Endothelial cell of umbilical vein (primary cell): ENCODE results near the gene TBCD. TPM values are rescaled to one million over a fixed set of nuclear protein-coding genes. Genes with fewer than 3 reads are reported as not detected.

Source experiments
- BruUV-seq: library from RNA; stranded (reverse); fragments of 400-500 nt; replicated peaks from 2 replicates; lab custom pipeline; 2021; lab: Mats Ljungman, UMichigan
- CTCF ChIA-PET: fragments of 300-600, 350-600 bp; sonication (Branson Sonifier 250); formaldehyde crosslinking; loops from one replicate; lab custom pipeline; 2021; ENCODE audit warnings: antibody characterized with exemption, inconsistent platforms; lab: Charles Lee
- POLR2A ChIA-PET: fragments of 300-600, 350-600 bp; sonication (Branson Sonifier 250); formaldehyde crosslinking; loops from one replicate; lab custom pipeline; 2021; ENCODE audit warnings: antibody characterized with exemption, inconsistent platforms; lab: Charles Lee
- DNase-seq: peaks from one replicate; pipeline ENCODE4 v3.0.0-alpha.2; 2011; ENCODE audit warnings: low read depth, low spot score
- FAIRE-seq: peaks from 2 replicates; lab custom pipeline; 2011; peaks lifted over from hg19 to GRCh38; lab: Jason Lieb, UNC
- H2AFZ ChIP-seq: 2 replicates; pipeline ENCODE4 v1.6.0; 2012; ENCODE audit warnings: low read depth, low read length, control low read depth, inconsistent platforms
- H3K27ac ChIP-seq: 2 replicates; pipeline ENCODE4 v1.5.1; 2011; ENCODE audit warnings: low read depth, mild to moderate bottlenecking, control low read depth, low read length, moderate library complexity; ENCODE audit not compliant: insufficient read depth
- H3K27me3 ChIP-seq, 2 experiments: 2 replicates each; pipeline versions ENCODE4 v1.6.0 to v1.6.1; 2011; ENCODE audit warnings: low read length in 2 of 2, mixed read lengths in 1 of 2; ENCODE audit not compliant: control insufficient read depth in 2 of 2, insufficient read depth in 2 of 2
- H3K36me3 ChIP-seq, 2 experiments: 2 replicates in 1 of 2; 3 replicates in 1 of 2; pipeline ENCODE4 v1.5.1; 2011; ENCODE audit warnings: low read length in 2 of 2, mild to moderate bottlenecking in 1 of 2, moderate library complexity in 1 of 2; ENCODE audit not compliant: control insufficient read depth in 2 of 2, insufficient read depth in 2 of 2; ENCODE audit errors: extremely low read depth in 1 of 2
- H3K4me1 ChIP-seq: 3 replicates; pipeline ENCODE4 v1.5.1; 2011; ENCODE audit warnings: mild to moderate bottlenecking, low read length; ENCODE audit not compliant: control insufficient read depth, insufficient read depth; ENCODE audit errors: extremely low read depth
- H3K4me2 ChIP-seq: 2 replicates; pipeline ENCODE4 v1.6.1; 2011; ENCODE audit warnings: low read length, control low read depth, mixed read lengths; ENCODE audit not compliant: insufficient read depth
- H3K4me3 ChIP-seq, 3 experiments: fragments of 200-600 bp in 1 of 3; sonication (generic), shearing (Covaris generic) in 1 of 3; replicated peaks in 1 of 3; 2 replicates each; pipeline ENCODE4 v1.5.1; 2011 to 2016; ENCODE audit warnings: control low read depth in 3 of 3, low read length in 3 of 3, mild to moderate bottlenecking in 2 of 3, inconsistent platforms in 1 of 3, low read depth in 1 of 3, moderate library complexity in 1 of 3; ENCODE audit not compliant: insufficient read depth in 1 of 3
- H3K79me2 ChIP-seq: 2 replicates; pipeline ENCODE4 v1.6.0; 2012; ENCODE audit warnings: low read length, inconsistent platforms; ENCODE audit not compliant: control insufficient read depth, insufficient read depth
- H3K9ac ChIP-seq: replicated peaks from 2 replicates; pipeline ENCODE3; 2011; ENCODE audit warnings: low read length, control low read depth; ENCODE audit not compliant: insufficient read depth; ENCODE audit errors: extremely low read depth
- H3K9me1 ChIP-seq: replicated peaks from 3 replicates; pipeline ENCODE4 v1.6.0; 2011; ENCODE audit warnings: mild to moderate bottlenecking, low read length; ENCODE audit not compliant: control insufficient read depth, insufficient read depth; ENCODE audit errors: extremely low read depth
- H3K9me3 ChIP-seq: replicated peaks from 2 replicates; pipeline ENCODE4 v1.5.1; 2012; ENCODE audit warnings: low read length, inconsistent platforms; ENCODE audit not compliant: control insufficient read depth, insufficient read depth
- H4K20me1 ChIP-seq: replicated peaks from 2 replicates; pipeline ENCODE3; 2011; ENCODE audit warnings: mild to moderate bottlenecking, low read length; ENCODE audit not compliant: control insufficient read depth, insufficient read depth; ENCODE audit errors: extremely low read depth
- EZH2 ChIP-seq: IDR thresholded peaks from 2 replicates; pipeline ENCODE4 v1.6.1; 2012; ENCODE audit warnings: borderline replicate concordance, low read depth, mild to moderate bottlenecking, moderate library complexity, low read length, inconsistent platforms; ENCODE audit not compliant: severe bottlenecking
- FOS ChIP-seq: IDR thresholded peaks from 2 replicates; pipeline ENCODE4 v1.6.1; 2011; ENCODE audit warnings: mild to moderate bottlenecking, low read length, moderate library complexity, borderline replicate concordance; ENCODE audit not compliant: insufficient read depth
- GATA2 ChIP-seq: IDR thresholded peaks from 2 replicates; pipeline ENCODE4 v1.7.0; 2011; ENCODE audit warnings: low read depth, mild to moderate bottlenecking, moderate library complexity, mixed read lengths, low read length; ENCODE audit not compliant: insufficient read length, insufficient read depth
- JUN ChIP-seq: IDR thresholded peaks from 2 replicates; pipeline ENCODE4 v1.6.1; 2011; ENCODE audit warnings: borderline replicate concordance, low read depth; ENCODE audit not compliant: insufficient read length, insufficient read depth
- MAX ChIP-seq: IDR thresholded peaks from 2 replicates; pipeline ENCODE4 v1.6.1; 2011; ENCODE audit not compliant: insufficient read depth, insufficient read length
- POLR2A ChIP-seq: IDR thresholded peaks from 2 replicates; pipeline ENCODE4 v1.6.1; 2012; ENCODE audit warnings: low read depth, mild to moderate bottlenecking, control low read depth, low read length
- POLR2AphosphoS5 ChIP-seq: IDR thresholded peaks from 2 replicates; pipeline ENCODE4 v1.6.1; 2012; ENCODE audit warnings: low read depth, mild to moderate bottlenecking, control low read depth, low read length, moderate library complexity; ENCODE audit not compliant: insufficient read depth
- dilution Hi-C: fragments of 300-500 bp; cut with MboI; formaldehyde crosslinking; loops from one replicate; pipeline ENCODE4 v1.15.0; 2019; ENCODE audit warnings: low sequenced_read_pairs; ENCODE audit not compliant: extremely low pct_ligation_motif_present
- intact Hi-C: fragments of 100-400 bp; cut with micrococcal nuclease; formaldehyde crosslinking; loops from one replicate; pipeline ENCODE4 v1.10.0; 2022
- polyA plus RNA-seq, 4 experiments: library from polyadenylated mRNA; depleted of rRNA in 3 of 4; stranded (reverse) in 3 of 4; unstranded in 1 of 4; fragments of >200 nt; gene quantifications; 2 replicates each; pipeline versions ENCODE4 v1.2.1 to v1.2.3, GENCODE V29; 2011 to 2012; ENCODE audit warnings: missing spikeins in 1 of 4
- total RNA-seq: library from RNA; stranded (reverse); gene quantifications from 2 replicates; pipeline ENCODE4 v1.2.3, GENCODE V29; 2021

Gene TBCD
- total and polyA plus RNA-seq, 2 donors (not counting 3 experiments of a cell fraction or from before 2014, with no cell fraction given): 121 to 145 TPM

DNA sequence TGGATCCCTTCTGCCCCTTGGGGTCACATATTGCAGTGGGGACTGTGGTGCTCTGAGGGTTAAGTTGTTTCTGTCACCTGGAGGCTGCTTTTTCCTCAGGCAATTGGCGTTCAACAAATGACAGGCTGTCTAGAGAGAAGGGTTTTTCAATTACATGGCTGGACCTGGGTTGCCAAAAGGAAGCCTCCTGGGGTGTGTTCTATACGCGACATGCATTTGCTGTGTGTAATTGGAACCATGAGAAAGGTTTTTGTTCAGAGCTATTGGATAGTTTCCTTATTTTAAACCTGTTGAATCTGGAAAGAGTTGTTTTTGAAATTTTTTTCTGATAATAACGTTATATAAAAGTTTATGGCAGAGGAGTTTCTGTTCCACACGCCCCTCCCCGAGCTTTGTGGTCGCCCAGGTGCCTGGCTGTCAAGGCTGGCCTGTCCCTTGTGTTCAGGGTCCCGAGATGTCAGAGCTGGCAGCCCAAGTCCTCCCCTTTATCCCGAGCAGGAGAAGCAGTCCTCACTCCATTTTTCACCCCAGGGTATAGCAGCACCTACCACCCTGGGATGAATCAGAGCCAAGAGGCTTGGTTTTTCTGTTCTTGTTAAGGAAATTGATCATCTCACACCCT lies 114.0 kb downstream of the TBCD start:
- Histone ChIP-seq H3K4me3 (no peak overlapping the region), H3K9me3 (no peaks in the 10 kb centered on the region), H3K9ac (peak overlapping the region; percentile 5), H3K9me1 (no peaks in the 10 kb centered on the region), H3K27ac (peak overlapping the region; percentile 73), H3K4me2 (no peak overlapping the region), H3K4me1 (peaks cover 27% of the 10 kb centered on the region), H3K79me2 (peaks cover 55% of the 10 kb centered on the region), H4K20me1 (no peaks in the 10 kb centered on the region), H3K27me3 (no peaks in the 10 kb centered on the region), H2AFZ (no peak overlapping the region), H3K36me3 (peaks cover 3 to 5% of the 10 kb centered on the region in 2 experiments)
- dilution Hi-C loops: no loop called here
- DNase-seq: no peak
- FAIRE-seq: no peak
- BruUV-seq: no TSS peak
- TF ChIP-seq EZH2 (no peak), GATA2 (no peak), MAX (no peak), FOS (no peak)
- ChIA-PET CTCF (interaction anchor here (0.7 to 1.3 kb wide), 3 partner anchors 11 to 48 kb away, joined by 3 to 6 read pairs (median 5); no protein-coding TSS in a partner anchor), POLR2A (no interaction called here)
- intact Hi-C loops: no loop called here

DNA sequence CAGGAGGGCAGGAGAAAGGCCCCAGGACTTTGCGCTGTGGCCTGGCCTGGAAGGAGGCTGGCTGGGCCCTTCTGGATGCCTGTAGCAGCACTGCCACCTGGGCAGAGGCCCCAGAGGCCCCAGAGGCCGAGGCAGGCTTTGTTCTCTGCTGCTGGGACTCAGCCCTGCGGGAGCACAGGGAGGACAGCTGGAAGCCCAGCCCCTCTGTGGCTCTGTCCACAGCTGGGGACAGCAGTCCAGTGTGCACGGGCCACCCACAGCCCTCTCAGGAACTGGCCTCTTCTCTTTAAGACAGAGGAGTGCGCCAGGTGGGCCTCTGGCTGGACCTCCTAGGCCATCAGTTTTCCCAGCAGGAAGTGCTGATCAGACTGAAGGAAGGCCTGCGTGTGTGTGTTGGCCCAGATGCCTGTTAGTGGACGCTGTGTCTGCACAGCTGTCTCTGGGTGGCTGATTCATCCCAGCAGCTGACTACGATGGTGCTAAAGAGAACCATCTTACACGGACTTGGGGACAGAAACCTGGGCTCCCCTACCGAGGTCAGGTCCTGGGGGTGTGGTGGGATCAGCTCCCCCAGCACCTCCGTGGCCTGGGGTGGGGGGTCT lies 114.8 kb downstream of the TBCD start:
- CTCF ChIA-PET: interaction anchor here (1.1 to 1.3 kb wide), 3 partner anchors 9 to 48 kb away, joined by 3 to 6 read pairs (median 5); no protein-coding TSS in a partner anchor
- POLR2A ChIA-PET: no interaction called here

More for the DNA sequence above, 114.8 kb downstream of the TBCD start:
- H3K4me3 ChIP-seq: no peak overlapping the region
- FAIRE-seq (peak; percentile 94), DNase-seq (peak; percentile 87)
- H3K36me3 ChIP-seq: peaks cover 3 to 6% of the 10 kb centered on the region in 2 experiments
- H3K27ac ChIP-seq: peak overlapping the region; percentile 73
- no peaks in the 10 kb centered on the region for H3K9me1 ChIP-seq
- peaks cover 27% of the 10 kb centered on the region for H3K4me1 ChIP-seq
- no peaks in the 10 kb centered on the region for H3K27me3 ChIP-seq
- no peaks in the 10 kb centered on the region for H3K9me3 ChIP-seq
- no TSS peak for BruUV-seq
- H3K4me2 ChIP-seq: no peak overlapping the region
- peak overlapping the region; percentile 5 for H3K9ac ChIP-seq
- TF ChIP-seq POLR2AphosphoS5 (peak; percentile 89), JUN (peak; percentile 28), POLR2A (no peak), FOS (peak; percentile 75)
- H4K20me1 ChIP-seq: no peaks in the 10 kb centered on the region
- intact Hi-C loops (no loop called here), dilution Hi-C loops (no loop called here)
- H3K79me2 ChIP-seq: peaks cover 48% of the 10 kb centered on the region
- no peak overlapping the region for H2AFZ ChIP-seq
